GM10266 (cell line): ENCODE measurements around the gene OPN4.
"Not testable (repeated sequence)": the region's sequence is repeated elsewhere in the genome, so short reads cannot be mapped to it uniquely, and the experiment has no call there.

Source experiments
- DNase-seq: peaks from one replicate; pipeline ENCODE4 v3.0.0; 2012; ENCODE audit errors: extremely low spot score
- TF ChIP-seq, protein P1 (sequence below): IDR thresholded peaks from 2 replicates; pipeline ENCODE4 v1.5.1; 2012; ENCODE audit warnings: mild to moderate bottlenecking, low read depth; ENCODE audit not compliant: control insufficient read depth, insufficient read depth; ENCODE audit errors: missing control alignments

OPN4 gene

DNA sequence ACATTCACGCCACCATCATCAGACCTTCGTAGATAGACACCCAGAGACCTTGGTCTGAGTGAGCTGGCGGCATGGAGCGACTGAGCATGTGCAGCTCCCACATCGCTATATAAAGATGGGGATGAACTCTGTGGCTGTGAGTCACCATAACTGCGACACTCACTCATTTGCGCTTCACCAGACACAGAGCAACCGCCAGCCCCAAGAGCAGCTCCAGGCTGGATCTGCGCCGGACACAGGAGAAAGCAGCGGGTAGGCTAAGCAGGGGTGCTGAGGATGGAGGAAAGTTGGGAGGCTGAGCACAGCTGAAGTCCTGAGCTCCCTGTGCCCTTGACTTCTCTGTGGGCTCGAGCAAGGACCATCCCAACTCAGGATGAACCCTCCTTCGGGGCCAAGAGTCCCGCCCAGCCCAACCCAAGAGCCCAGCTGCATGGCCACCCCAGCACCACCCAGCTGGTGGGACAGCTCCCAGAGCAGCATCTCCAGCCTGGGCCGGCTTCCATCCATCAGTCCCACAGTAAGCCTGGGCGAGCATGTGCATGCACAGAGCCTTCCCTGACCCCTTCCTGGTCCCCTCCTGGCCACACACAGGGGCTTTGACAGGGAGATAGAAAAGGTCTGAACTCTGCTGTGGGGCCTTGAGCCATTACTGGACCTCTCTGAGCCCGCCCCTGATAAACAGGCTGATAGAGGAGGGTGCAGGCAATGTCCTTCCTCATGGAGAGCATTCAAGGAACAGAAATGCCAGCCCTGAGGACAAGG lies at the start of gene OPN4:
Gene OPN4, plus strand, starts transcription at position 137 of the 762 bp plus-strand sequence. Its CDS starts 237 bp downstream, at position 374.
- no peak for DNase-seq
- TF ChIP-seq, protein P1, sequence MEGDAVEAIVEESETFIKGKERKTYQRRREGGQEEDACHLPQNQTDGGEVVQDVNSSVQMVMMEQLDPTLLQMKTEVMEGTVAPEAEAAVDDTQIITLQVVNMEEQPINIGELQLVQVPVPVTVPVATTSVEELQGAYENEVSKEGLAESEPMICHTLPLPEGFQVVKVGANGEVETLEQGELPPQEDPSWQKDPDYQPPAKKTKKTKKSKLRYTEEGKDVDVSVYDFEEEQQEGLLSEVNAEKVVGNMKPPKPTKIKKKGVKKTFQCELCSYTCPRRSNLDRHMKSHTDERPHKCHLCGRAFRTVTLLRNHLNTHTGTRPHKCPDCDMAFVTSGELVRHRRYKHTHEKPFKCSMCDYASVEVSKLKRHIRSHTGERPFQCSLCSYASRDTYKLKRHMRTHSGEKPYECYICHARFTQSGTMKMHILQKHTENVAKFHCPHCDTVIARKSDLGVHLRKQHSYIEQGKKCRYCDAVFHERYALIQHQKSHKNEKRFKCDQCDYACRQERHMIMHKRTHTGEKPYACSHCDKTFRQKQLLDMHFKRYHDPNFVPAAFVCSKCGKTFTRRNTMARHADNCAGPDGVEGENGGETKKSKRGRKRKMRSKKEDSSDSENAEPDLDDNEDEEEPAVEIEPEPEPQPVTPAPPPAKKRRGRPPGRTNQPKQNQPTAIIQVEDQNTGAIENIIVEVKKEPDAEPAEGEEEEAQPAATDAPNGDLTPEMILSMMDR = no peak

- TF ChIP-seq, protein P1 = no peak
- no peak for DNase-seq
Measured at GRCh38 chr10:86607674-86608073, 46.7 kb upstream of the OPN4 start.

- TF ChIP-seq, protein P1 = no peak
- no peak for DNase-seq
Measured at GRCh38 chr10:86609920-86610319, 44.4 kb upstream of the OPN4 start.

DNA sequence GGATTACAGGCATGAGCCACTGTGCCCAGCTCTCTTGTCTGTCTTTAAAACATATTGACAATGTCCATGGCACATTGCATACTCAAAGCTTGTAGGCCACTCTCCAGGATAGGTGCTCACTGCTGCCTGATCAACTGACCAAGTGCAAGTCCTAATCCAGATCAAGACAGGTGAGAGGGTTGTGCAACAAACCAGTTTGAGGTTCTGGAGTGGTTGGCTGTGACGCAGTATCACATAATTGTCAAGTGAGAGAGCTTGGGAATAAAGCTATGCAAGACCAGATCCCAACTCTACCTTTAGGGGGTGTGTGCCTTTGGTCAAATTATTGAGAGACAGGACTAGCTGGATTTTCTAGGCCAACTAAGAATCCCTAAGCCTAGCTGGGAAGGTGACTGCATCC lies 43.0 kb upstream of the OPN4 start:
- DNase-seq = no peak
- TF ChIP-seq, protein P1 = no peak

DNA sequence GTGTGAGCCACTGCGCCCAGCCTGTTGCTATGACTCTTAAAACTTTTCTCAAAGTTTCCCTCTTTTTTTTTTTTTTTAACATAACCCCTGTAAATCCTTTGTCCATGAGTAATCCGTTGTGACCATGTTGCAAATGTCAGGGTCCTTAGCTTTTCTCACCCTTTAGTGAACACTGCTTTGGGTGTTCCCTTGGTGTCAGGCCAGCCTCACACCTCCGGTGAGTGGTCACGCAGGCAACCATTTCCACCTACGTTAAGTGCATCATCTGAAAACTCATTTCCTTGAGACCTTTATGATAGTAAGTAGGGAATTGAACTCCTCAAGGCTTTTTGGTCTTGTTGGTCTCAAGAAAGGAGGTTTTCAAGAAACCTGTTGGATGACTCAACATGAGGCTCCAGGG lies 41.3 kb upstream of the OPN4 start:
- TF ChIP-seq, protein P1 = no peak
- DNase-seq = no peak

DNA sequence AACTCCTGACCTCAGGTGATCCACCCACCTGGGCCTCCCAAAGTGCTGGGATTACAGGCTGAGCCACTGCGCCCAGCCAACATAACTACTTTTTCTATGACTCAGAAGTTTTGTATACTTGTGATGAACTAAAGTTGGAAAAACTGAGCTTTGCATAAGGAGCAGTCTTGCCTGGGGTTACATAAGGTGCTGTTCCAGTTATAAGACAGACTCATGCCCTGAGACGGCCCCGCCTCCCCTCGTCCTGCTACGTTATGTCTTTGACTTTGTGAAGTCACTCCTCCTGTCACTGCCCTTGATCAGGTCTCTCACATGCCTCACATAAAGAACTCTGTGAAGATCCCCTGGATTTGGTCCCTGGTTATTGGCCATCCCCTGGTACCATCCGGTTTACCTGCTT lies 40.4 kb upstream of the OPN4 start:
- DNase-seq = no peak
- TF ChIP-seq, protein P1 = no peak

- no peak for DNase-seq
- TF ChIP-seq, protein P1 = no peak
Measured at GRCh38 chr10:86614853-86615252, 39.5 kb upstream of the OPN4 start.

- not testable (repeated sequence) for DNase-seq
Measured at GRCh38 chr10:86617278-86617677, 37.1 kb upstream of the OPN4 start.
